GM19351 (cell line): Measurements from ENCODE around the gene PTPRH.
"Not testable (repeated sequence)": the region's sequence is repeated elsewhere in the genome, so short reads cannot be mapped to it uniquely, and the experiment has no call there.

Source experiments
- ATAC-seq: cut with Tn5 transposase; IDR thresholded peaks from one replicate; pipeline ENCODE4 v1.9.1; 2021; ENCODE audit warnings: mild to moderate bottlenecking, moderate library complexity; ENCODE audit not compliant: unreplicated experiment

PTPRH gene

DNA sequence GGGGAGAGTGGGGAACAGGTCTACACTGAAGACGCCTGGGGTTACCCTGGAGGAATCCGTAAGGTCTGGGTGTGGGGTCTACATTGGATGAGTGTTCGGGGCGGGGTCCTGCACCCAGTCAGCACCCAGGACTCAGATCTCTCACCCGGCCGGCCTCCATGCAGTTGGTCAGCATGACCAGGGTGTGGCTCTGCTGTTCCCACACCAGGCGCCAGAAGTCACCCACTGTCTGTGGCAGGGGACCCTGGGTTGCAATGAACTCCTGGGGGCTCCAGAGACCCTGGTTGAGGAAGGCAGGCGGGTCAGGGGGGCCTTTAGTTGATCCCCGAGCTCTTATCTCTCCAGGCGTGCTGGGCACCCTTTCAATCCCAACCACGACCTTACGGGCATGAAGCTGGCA is 23.2 kb downstream of the PTPRH start:
- ATAC-seq, result no peak

- ATAC-seq, result no peak
Measured at GRCh38 chr19:55181740-55182139, 27.6 kb downstream of the PTPRH start.

DNA sequence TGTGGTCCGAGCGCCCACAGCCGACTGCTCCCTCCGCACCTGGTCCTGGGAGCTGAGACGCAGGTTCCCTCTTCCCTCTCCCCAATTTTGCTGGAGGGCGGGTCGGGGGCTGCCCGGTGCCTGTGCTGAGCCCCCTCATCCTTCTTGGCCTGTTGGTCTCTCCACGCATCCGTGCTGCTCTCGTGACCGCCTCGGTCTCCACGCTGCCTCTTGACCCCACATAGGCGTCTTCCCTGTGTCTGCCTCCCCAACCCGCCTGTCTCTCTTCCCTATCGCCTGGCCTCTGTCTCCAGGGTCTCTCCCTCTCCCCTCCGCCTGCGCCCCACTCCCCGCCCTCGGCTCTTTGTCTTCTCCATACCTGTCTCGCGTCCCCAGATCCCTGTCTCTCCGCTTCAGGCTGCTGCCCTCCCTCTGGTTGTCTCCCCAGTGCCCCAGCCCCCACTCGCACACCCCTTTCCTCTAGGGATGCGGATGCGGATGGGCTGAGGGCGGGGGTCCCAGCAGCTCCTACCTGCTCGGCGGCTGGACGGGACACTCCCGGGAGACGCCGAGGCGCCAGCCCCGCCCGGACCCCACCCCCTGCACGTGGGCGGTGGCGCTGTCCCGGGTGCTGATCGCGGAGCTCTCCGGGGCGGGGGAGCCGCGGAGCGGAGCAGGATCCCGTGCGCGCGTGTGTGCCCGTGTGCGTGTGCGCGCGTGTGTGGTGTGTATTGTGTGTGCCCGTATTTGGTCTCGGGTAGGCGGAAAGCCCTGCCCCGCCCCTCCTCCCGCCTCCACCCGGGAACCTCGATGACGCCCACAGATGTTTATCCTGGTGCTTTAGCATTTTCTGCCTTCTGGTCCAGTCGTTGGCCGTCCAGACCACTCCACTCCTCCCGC is 29.5 kb downstream of the PTPRH start, which contains the start of gene SYT5:
SYT5 (minus strand) TSS at position 684 of the 879 bp plus-strand sequence. CDS start 1,248 bp downstream, outside the sequence.
- ATAC-seq, result no peak

GRCh38 chr19:55178781-55179599 is 30.3 kb downstream of the PTPRH start:
- peak; percentile 83 for ATAC-seq

DNA sequence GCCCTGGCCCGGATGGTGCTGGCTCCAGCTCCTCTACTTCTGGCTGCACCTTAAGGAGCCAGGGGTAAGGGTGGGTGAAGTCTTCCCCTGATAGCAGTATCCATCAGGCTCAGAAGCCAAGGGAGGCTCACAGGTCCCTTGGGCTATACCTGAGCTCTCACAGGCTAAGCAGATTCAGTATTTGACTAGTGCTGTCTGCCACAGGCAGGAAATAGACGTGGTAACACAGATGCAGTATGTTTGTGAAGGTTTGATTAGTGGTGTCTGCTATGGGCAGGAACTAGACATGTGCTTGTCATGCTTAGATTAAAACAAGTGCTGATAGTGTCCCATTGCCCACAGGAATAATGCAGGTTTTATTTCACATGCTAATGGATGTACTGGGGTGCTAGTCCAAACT is 33.2 kb downstream of the PTPRH start:
- ATAC-seq, result no peak

GRCh38 chr19:55175117-55175867 is 34.0 kb downstream of the PTPRH start:
- no peak for ATAC-seq

- ATAC-seq, result no peak
Measured at GRCh38 chr19:55174425-55175116, 34.7 kb downstream of the PTPRH start.

DNA sequence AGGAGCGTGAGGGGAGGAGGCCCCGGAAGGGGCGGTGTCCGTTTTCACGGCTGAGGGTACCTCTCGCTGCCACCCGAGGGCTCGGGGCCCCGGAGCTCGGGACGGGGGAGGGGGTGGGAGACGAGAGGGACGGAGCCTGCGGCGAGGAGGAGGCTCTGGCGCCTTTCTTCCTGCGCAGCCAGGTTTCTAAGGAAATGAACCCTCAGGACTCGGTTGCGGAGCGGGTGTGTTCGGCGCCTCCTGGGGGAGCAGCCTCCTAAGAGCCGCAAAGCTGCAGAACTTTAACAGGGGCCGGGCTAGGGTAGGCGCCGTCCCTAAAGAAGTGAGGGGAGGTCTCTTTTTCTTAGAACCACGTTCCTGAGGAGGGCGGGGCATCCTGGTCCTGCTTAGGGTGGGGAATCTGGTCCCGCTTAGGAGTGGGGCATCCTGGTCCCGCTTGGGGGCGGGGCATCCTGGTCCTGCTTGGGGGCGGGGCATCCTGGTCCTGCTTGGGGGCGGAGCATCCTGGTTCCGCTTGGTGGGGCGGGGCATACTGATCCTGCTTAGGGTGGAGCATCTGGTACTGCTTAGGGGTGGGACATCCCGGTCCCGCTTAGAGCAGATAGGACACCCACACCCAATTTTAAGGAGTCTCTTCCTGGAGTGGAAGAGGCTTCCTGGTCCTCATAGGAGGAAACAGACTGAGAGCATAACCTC is 35.4 kb downstream of the PTPRH start:
- ATAC-seq, result no peak

DNA sequence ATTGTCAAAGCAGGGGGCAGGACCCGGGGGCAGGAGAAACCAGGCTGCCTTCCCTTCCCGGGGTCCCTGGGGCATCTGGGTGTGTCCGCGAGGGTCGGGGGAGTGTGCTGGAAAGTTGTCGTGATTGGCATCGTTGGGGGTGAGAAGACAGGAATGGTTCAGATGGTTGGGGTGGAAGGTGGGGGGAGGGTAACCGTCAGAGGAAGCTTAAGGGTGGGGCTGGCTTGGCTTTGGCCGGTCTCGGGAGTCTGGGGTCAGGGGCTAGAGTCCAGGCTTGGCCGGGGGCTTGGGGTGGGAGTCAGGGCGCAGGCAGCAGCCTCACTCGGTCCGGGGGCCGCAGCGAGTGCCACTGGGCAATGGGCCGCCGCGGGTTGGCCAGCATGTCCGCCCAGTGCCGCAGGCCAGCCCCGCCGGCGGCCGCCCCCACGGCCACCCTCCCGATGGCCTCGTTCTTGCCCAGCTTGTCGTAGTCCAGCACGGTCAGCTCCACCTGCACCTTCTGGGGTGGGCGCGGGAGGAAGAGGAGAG is 36.1 kb downstream of the PTPRH start:
- ATAC-seq, result no peak

DNA sequence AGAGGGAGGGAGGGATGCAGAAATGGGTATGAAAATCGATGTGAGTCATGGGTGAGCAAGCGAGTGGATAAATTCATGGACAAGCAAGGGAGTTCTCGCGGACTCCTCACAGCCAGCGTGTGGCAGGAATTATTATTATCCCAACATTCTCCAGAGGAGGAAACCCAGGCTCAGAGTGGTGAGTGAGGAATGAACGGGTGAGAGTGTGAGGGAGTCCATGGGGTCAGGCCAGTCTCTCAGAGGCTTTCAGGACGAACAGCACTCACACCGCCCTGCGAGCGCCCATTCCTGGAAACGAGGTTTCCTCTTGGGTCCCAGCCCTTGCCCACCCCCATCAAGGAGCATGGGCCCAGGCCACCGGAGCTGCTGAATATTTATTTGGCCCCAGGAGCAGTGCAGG is 36.6 kb downstream of the PTPRH start:
- no peak for ATAC-seq

GRCh38 chr19:55172318-55172717 is 37.0 kb downstream of the PTPRH start:
- ATAC-seq, result not testable (repeated sequence)

- no peak for ATAC-seq
Measured at GRCh38 chr19:55171440-55171839, 37.9 kb downstream of the PTPRH start.

GRCh38 chr19:55169136-55169535 is 40.2 kb downstream of the PTPRH start:
- ATAC-seq, result no peak

- peak; percentile 82 for ATAC-seq
Measured at GRCh38 chr19:55166530-55167268, 42.6 kb downstream of the PTPRH start, which contains the start of gene DNAAF3. DNAAF3 (minus strand) TSS chr19:55166613; CDS start chr19:55166413, 200 bp downstream.

GRCh38 chr19:55165952-55166529 is 43.3 kb downstream of the PTPRH start:
- ATAC-seq, result no peak

DNA sequence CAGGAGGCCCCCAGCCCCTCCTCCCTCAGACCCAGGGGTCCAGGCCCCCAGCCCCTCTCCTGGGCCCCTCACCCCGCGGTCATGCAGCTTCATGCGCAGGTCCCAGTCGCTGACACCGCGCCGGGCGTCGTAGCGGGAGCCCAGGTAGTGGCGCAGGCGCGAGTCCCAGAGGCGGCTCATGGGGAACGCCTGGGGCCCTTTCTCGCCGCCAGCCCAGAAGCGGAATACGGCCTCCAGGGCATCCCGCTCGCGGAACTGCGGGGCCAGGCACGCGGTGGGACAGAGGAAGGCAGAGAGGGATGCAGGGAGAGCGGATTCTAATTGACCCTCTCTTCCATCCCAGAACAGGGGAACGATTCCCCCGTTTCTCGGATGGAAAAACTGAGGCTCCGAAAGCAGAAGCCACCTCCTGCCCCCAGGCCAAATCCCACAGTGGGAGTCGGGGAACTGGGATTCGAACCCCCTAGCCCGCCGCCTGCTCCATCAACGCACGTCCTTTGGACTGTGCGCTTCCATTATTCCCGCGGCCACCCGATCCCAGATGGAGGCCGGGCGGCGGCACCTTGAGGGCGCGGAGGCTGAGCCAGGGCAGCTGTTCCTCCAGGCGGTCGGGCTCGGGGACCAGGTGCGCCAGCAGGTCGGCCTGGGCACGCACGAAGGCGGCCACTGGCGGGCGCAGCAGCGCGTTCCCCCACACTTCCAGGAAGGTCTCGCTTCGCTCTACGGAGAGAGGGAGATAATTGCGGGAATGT is 47.6 kb downstream of the PTPRH start:
- no peak for ATAC-seq

DNA sequence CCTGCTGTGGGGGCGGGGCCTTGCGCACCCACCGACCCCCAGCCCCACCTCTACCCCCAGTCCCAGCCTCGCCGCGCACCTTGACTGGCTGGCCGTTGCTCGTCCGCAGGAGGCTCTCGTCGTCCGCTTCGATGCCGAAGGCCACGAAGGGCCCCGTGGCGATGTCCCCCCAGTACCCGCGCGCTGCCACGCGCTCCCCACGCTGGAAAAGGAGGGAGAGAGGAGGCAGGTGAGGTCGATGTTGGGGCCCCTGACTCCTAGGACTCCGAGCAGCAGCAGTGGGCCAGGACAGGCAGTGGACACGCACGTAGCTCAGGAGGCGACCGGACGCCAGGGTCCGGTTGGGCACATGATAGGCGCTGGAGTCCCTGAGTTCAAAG is 48.3 kb downstream of the PTPRH start:
- ATAC-seq, result no peak
